Mucosa of rectum (tissue), 2 donors: Measurements from ENCODE around the gene SPCS2.
"Not testable (repeated sequence)": the region's sequence is repeated elsewhere in the genome, so short reads cannot be mapped to it uniquely, and the experiment has no call there.

ENCODE experiments used
- H3K27ac ChIP-seq, 2 donors: one replicate each; pipeline ENCODE4 v1.7.0; 2013; ENCODE audit warnings: inconsistent platforms in 2 of 2, low read depth in 2 of 2, low read length in 2 of 2
- H3K27me3 ChIP-seq, 2 donors: one replicate each; pipeline ENCODE4 v1.7.0; 2013; ENCODE audit warnings: low read length in 2 of 2; ENCODE audit not compliant: control insufficient read depth in 2 of 2, insufficient read depth in 2 of 2
- H3K36me3 ChIP-seq, 2 donors: one replicate each; pipeline ENCODE4 v1.7.0; 2013; ENCODE audit warnings: low read length in 2 of 2; ENCODE audit not compliant: control insufficient read depth in 2 of 2, insufficient read depth in 2 of 2
- H3K4me1 ChIP-seq, 2 donors: one replicate each; pipeline ENCODE4 v1.7.0; 2013; ENCODE audit warnings: low read length in 2 of 2, mild to moderate bottlenecking in 1 of 2; ENCODE audit not compliant: control insufficient read depth in 2 of 2, insufficient read depth in 2 of 2
- H3K4me3 ChIP-seq, 2 donors: one replicate each; pipeline ENCODE4 v1.7.0; 2013; ENCODE audit warnings: low read length in 2 of 2
- H3K9ac ChIP-seq, 2 donors: one replicate each; pipeline ENCODE4 v1.7.0; 2013; ENCODE audit warnings: low read length in 2 of 2, low read depth in 1 of 2, mild to moderate bottlenecking in 1 of 2
- H3K9me3 ChIP-seq, 2 donors: one replicate each; pipeline ENCODE4 v1.7.0; 2013; ENCODE audit warnings: low read length in 2 of 2; ENCODE audit not compliant: control insufficient read depth in 2 of 2
- donor health status: healthy.
- donor health status: Normal muscosa, but diverticular disease.

The SPCS2 gene

DNA sequence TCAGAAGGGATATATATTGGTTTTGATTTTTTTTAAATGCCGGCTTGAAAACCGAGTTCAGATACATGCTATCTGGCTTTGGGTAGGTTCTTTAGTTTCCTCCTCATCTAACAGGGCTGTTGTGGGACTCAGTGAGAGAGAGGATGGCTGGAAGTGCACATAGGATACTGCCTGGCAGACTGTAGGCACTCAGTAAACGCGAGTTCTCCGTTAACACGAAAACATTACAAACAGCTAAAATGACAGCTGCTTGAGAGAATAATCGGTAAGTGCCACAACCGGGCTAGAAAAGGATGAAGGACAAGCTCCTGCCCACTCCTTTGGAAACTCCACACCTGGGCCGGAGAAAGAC, 544 bp upstream of the SPCS2 start:
- H3K27me3 ChIP-seq, result no peaks in the 10 kb centered on the region
- H3K9ac ChIP-seq, result peak overlapping the region; percentile 78 to 91
- peak overlapping the region; percentile 98 to 99 for H3K4me3 ChIP-seq
- H3K36me3 ChIP-seq, result peaks cover 0 to 6% of the 10 kb centered on the region in 2 donors
- no peaks in the 10 kb centered on the region for H3K9me3 ChIP-seq
- peaks cover 12 to 21% of the 10 kb centered on the region in 2 donors for H3K4me1 ChIP-seq
- peak overlapping the region; percentile 58 to 82 for H3K27ac ChIP-seq

DNA sequence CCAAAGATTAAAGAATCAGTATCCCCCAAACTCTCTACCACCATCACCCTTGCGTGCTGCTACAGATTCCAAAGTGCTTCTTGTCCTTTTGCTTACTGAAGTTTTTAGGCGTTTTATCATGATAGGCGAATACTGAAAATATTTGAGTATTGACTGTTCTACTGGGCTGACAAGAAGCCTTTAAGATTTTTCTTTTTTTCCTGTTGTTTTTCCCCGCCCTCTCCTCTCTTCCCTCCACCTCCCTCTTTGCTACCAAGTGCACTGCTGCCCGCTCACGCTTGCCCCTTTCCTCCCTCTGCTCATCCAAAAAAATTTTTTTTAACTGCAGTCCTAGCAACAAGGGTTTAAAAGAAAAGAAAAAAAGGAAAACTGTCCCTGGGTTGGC, 679 bp downstream of the SPCS2 start:
- Histone ChIP-seq H3K27me3 (no peaks in the 10 kb centered on the region), H3K4me3 (peak overlapping the region; percentile 98 to 99), H3K36me3 (peaks cover 0 to 3% of the 10 kb centered on the region in 2 donors), H3K27ac (peak overlapping the region; percentile 58 to 82), H3K9me3 (no peaks in the 10 kb centered on the region), H3K9ac (peak overlapping the region; percentile 91 to 98), H3K4me1 (peaks cover 12 to 21% of the 10 kb centered on the region in 2 donors)

DNA sequence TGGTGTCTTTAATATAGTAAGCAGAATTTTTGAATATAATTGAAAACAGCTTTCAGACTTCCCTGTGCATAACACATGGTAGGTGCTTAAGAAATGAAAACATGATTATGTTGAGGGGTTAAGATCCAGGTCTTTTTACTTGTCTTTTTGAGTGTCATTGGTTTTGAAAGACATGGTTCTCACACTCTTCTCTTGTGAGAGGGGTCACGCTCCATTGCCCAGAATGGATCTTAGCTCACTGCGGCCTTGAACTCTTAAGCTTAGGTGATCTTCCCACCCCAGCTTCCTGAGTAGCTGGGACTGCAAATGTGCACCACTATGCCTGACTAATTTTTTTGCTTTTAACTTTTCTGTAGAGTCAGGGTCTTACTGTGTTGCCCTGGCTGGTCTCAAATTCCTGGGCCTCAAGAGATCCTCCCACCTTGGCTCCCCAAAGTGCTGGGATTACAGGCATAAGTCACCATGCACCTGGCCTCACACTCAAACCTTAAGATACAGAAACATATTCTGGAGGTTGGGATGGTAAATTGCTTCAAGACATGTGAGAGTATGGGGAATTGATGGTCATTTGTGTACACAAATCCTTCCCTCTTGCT, 1.4 kb downstream of the SPCS2 start:
- H3K9ac ChIP-seq, result peak overlapping the region; percentile 15 to 98
- peak overlapping the region in 1 of 2 donors; percentile 82 for H3K27ac ChIP-seq
- H3K36me3 ChIP-seq, result peaks cover 0 to 3% of the 10 kb centered on the region in 2 donors
- H3K4me1 ChIP-seq, result peaks cover 12 to 21% of the 10 kb centered on the region in 2 donors
- H3K27me3 ChIP-seq, result no peaks in the 10 kb centered on the region
- peak overlapping the region; percentile 98 to 99 for H3K4me3 ChIP-seq
- no peaks in the 10 kb centered on the region for H3K9me3 ChIP-seq

DNA sequence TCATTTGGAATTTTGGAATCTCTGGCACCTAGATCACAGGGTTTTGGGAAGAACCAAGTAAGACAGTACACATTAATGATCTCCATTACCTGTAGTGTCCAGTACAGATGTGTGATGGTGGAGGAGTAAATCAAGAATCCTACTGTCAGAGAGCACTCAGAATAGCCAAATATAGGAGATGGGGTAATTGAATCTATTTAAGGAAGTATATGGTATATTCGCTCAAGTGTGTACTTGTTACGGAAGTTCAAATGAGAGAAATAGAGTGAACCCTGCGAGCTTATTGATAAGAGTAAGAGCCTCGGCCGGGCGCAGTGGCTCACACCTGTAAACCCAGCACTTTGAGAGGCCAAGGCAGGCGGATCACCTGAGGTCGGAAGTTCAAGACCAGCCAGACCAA, 2.2 kb downstream of the SPCS2 start:
- H3K4me1 ChIP-seq, result peaks cover 12 to 21% of the 10 kb centered on the region in 2 donors
- H3K4me3 ChIP-seq, result peak overlapping the region; percentile 49 to 98
- no peaks in the 10 kb centered on the region for H3K27me3 ChIP-seq
- peaks cover 0 to 3% of the 10 kb centered on the region in 2 donors for H3K36me3 ChIP-seq
- peak overlapping the region in 1 of 2 donors; percentile 15 for H3K9ac ChIP-seq
- H3K9me3 ChIP-seq, result no peaks in the 10 kb centered on the region
- H3K27ac ChIP-seq, result peak overlapping the region in 1 of 2 donors; percentile 82

DNA sequence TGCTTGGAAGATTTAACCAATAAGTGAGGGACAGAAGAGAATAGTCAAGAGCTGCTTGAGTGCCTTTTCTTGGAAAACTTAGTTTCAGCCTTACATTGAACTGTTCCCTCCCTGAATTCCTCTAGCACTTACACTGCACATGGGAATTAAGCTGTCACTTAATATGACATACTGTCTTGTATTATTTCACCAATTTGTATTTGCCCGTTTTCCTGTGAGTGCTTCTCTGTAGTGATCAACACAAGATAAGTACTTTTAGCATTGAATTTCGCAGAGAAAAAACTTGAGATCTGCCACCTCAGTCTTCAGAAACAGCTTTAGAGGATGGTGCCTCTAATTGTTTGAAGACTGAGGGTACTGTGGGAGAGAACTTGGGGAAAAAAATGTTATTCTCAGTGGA, 3.7 kb downstream of the SPCS2 start:
- peaks cover 12 to 22% of the 10 kb centered on the region in 2 donors for H3K4me1 ChIP-seq

DNA sequence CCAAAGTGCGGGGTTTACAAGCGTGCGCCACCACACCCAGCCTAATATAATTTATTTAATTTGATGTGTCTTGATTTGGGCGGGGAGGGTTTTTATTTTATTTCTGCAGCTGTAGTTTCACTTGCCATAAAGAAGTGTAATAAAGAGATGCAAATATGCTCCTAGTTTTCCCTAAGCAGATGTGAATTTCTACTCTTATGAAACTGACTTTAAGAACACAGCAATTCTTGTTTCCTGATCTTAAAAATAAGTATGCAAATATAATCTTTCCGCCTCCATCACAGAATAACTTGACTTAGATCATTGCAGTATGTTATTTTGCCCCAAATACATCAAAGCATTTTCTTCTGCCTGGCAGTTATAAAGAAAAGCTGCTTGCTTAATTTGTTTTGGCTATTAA, 4.4 kb downstream of the SPCS2 start:
- peaks cover 10 to 23% of the 10 kb centered on the region in 2 donors for H3K4me1 ChIP-seq

More for the DNA sequence above, 3.7 kb downstream of the SPCS2 start:
- Histone ChIP-seq H3K9me3 (no peaks in the 10 kb centered on the region), H3K36me3 (peaks cover 6% of the 10 kb centered on the region in 2 donors), H3K27ac (peak overlapping the region; percentile 34 to 40), H3K4me3 (peak overlapping the region in 1 of 2 donors; percentile 28), H3K27me3 (no peaks in the 10 kb centered on the region), H3K9ac (no peak overlapping the region)

DNA sequence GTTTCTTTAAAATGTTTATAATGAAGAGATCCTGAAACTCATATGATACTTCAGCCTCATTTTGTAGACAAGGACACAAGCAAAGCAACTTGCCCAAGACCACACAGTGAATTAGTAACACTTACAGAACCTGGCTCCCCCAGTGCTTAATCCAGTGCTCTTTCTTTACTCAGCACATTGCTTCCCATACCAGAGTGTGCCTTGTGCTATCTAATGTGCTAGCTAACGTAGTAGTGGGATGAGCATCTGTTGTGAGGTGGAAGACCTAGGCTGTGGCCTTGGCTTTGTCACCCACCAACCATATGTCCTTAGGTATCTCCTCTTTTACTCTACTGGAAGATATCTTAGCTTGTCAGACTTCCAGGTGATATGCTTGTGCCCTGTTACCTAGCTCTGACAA, 5.1 kb downstream of the SPCS2 start:
- Histone ChIP-seq H3K4me3 (no peak overlapping the region), H3K4me1 (peaks cover 7 to 22% of the 10 kb centered on the region in 2 donors), H3K9me3 (no peaks in the 10 kb centered on the region), H3K36me3 (peaks cover 6 to 10% of the 10 kb centered on the region in 2 donors), H3K9ac (no peak overlapping the region), H3K27me3 (no peaks in the 10 kb centered on the region), H3K27ac (peak overlapping the region; percentile 14 to 38)

More for the DNA sequence above, 4.4 kb downstream of the SPCS2 start:
- no peak overlapping the region for H3K4me3 ChIP-seq
- no peak overlapping the region for H3K9ac ChIP-seq
- H3K36me3 ChIP-seq, result peaks cover 6 to 10% of the 10 kb centered on the region in 2 donors
- peak overlapping the region; percentile 30 to 38 for H3K27ac ChIP-seq
- no peaks in the 10 kb centered on the region for H3K9me3 ChIP-seq
- no peaks in the 10 kb centered on the region for H3K27me3 ChIP-seq

DNA sequence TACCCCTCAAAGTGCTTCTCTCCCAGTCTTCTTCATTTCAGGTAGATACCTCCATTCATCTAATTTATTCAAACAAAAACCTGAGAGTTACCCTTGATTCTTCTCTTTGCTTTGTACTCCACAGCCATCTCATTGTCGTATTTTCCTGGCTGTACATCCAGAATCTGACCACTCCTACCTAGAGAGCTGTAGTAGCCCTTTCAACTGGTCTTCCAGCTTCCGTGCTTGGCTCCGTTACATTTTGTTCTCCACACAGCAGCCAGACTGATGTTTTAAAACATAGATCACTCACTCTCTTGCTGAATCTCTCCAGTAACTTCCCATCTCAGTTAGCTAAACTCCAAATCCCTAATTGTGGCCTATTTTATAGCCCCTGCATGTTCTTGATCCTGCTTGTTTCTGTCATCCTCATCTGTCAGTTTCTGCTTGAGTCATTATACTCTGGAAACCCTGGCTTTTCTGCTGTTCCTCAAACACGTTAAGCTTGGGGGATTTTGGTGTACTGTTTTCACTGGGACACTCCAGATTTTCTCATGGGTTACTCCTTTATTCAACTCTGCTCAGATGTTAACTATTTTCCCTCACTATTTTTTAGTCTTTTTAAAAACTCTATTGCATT, 7.4 kb downstream of the SPCS2 start:
- H3K9ac ChIP-seq, result no peak overlapping the region
- H3K27me3 ChIP-seq, result no peaks in the 10 kb centered on the region
- H3K9me3 ChIP-seq, result no peaks in the 10 kb centered on the region
- H3K36me3 ChIP-seq, result peaks cover 7 to 10% of the 10 kb centered on the region in 2 donors
- H3K4me3 ChIP-seq, result no peak overlapping the region
- H3K4me1 ChIP-seq, result peaks cover 0 to 5% of the 10 kb centered on the region in 2 donors
- no peak overlapping the region for H3K27ac ChIP-seq

DNA sequence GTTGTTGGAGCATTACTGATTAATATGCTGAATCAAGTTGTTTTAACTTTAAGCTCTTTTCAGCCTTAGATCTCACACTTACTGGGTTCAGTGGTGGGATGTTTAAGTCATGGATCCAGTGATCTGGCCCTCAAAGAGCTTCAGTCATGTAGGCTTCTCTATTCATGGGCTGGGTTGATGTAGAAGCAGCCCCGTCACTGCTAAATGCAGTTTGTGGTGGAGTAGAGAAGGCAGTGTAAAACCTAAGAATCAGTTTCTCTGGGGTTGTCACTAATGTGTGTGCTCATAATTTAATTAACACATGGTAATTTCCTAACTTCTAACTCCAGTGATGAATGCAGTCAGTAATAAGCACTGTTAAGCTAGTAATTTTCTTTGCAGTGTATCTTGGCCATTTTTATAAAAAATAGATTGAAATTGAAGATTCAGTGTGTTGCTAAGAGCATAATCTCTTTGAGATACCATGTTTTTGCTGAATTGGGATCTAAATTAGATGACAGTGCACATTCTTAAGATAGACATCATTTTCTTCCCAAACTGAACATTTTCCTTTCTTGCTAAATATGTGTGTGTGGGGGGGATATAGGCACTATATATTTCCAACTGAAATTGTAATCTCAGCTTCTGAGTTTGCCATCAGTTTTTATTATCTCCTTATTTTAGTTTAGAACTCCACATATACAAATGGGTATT, 9.0 kb downstream of the SPCS2 start:
- H3K9ac ChIP-seq, result no peak overlapping the region

DNA sequence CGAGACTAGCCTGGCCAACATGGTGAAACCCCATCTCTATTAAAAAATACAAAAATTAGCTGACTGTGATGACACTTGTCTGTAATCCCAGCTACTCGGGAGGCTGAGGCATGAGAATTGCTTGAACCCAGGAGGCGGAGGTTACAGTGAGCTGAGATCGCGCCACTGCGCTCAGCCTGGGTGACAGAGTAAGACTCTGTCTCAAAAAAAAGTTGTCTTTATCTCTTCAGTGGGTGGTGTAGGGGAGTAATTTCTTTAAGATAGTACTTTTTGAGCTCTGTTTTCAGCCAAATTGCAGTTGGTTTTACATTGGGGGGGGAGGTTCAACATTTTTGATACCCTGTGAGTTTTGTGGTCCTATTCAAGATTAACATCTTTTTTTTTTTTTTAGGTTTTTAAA, 11.1 kb downstream of the SPCS2 start:
- not testable (repeated sequence) for H3K27me3 ChIP-seq, H3K9ac ChIP-seq, H3K9me3 ChIP-seq, H3K4me1 ChIP-seq, H3K4me3 ChIP-seq, H3K27ac ChIP-seq
- peaks cover 10 to 14% of the 10 kb centered on the region in 2 donors for H3K36me3 ChIP-seq

More for the DNA sequence above, 9.0 kb downstream of the SPCS2 start:
- H3K27ac ChIP-seq, result no peak overlapping the region
- H3K4me3 ChIP-seq, result no peak overlapping the region
- H3K4me1 ChIP-seq, result peaks cover 0 to 5% of the 10 kb centered on the region in 2 donors
- H3K9me3 ChIP-seq, result no peaks in the 10 kb centered on the region
- no peaks in the 10 kb centered on the region for H3K27me3 ChIP-seq
- H3K36me3 ChIP-seq, result peaks cover 10 to 16% of the 10 kb centered on the region in 2 donors
